Measurements from ENCODE around the gene CBY1. TPM values are rescaled to one million over a fixed set of nuclear protein-coding genes. Genes with fewer than 3 reads are reported as not detected.
A peak's percentile ranks its signal among the peaks of the same experiment; 100 is the strongest.

Gene CBY1
- total RNA-seq, 1 donor from 2014 or later = 18.4 TPM

- peak; percentile 73 for ATAC-seq
These were observed 44.6 kb downstream of the CBY1 start, which contains the start of gene JOSD1 for GRCh38 chr22:38700789-38701628. TSS of gene JOSD1 (minus strand) at chr22:38700943. CDS start at chr22:38699987, 956 bp downstream.

DNA sequence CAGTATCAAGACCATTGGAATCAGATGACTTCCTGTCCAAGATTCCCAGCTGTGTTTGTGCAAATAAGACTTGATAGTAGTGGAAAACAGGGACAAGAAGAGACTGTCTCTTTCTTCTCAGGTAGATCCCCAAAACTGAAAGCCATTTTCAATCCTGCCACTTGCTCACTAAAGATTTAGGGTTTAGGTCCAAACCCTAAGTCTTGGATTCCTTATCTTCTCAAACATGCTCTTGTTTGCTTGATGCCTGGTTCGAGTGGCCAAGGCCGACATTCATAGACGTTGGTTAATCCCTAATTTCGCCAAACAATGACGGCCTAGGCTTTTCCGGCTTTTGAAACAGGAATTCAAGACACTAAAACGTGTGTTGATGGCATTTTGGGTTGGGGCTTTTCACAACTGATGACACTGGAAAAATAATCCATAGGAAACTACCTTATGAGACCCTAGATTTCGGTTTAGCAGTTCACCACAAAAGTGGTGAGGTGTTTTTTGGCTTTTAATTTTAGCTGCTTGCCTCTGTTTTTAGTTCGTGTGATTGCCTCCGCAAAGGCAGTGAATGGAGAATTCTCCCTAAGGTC is 48.3 kb downstream of the CBY1 start:
- ATAC-seq = no peak

DNA sequence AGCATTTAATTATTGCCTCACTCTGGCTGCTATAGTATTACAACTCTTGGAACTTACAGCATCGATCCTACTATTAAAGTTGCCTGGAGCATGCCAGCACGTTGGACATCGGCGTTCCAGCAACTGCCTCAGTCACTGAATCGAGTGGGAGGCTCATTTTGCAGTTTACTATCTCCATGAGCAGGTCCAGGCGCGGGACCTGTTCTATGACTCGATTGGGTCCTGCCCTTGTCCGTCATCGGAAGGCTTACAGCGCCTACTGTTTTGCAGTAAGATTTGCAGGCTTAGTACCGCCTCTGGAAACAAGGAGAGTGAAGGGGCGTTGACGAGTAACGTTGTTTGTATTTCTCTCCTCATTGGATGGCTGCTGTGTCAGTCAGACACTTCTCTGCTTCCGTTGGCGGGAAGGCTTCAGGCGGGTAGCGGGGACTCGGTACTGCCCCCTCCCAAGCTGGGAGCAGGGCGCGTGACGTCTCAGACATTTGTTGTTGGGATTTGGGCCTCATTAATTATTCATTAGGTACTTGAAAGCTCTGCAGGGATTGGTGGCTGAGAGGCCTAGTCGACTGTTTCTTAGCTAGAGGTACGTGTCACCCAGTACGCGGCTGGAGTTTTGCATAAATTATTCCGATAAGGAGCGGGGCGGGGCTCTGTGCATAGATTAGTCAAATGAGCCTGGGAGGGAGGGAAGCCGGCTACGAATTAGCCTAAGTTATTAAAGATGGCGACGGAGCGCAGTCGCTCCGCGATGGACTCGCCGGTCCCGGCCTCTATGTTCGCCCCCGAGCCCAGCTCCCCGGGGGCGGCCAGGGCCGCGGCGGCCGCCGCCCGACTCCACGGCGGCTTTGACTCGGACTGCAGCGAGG is 49.0 kb downstream of the CBY1 start, which contains the start of gene GTPBP1:
Gene GTPBP1 (plus strand): TSS at position 710 of the 866 bp plus-strand sequence. CDS start 12 bp downstream, at position 722.
- ATAC-seq = peak; percentile 88

GRCh38 chr22:38706101-38706900 is 49.9 kb downstream of the CBY1 start:
- ATAC-seq = peak; percentile 3

GRCh38 chr22:38706901-38707195 is 50.4 kb downstream of the CBY1 start:
- ATAC-seq = no peak

DNA sequence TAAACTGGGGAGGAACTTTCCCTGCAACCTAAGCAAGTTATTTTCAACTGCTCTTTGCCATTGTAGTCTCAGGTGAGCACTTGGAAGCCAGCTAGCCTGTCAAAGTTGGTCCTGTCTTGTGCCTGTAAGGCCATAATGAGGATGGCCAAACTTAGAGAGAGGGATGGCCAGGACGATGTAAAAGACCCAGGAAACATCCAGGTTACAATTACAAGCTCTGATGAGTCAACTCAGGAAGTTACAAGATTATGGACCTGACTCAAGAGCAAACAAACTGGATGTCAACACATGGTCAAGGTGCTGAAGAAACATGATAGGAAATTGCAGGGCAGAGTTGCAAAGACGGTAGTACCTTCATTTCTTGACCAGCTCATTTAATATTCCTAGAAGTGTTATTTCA is 50.9 kb downstream of the CBY1 start:
- ATAC-seq = no peak

- ATAC-seq = no peak
These were observed 51.5 kb downstream of the CBY1 start for GRCh38 chr22:38707984-38708383.

DNA sequence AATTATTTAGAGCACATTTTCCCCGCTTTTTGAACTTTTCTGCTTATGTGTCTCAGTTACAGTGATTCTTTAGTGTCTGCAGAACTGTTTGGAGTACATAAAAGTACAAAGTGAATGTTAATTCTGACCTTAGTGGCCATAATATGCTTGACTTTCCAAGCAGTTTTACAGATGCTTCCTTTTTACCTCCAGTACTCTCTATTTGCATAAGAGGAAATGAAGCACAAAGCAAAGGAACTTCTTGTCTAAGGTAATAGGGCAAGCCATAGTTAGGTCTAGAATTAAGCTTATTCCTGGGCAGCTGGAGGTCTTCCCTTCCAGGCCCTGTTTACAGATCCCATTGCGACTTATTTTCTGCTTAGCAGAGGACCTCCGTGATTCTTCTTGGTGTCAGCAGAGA is 52.9 kb downstream of the CBY1 start:
- ATAC-seq = no peak

DNA sequence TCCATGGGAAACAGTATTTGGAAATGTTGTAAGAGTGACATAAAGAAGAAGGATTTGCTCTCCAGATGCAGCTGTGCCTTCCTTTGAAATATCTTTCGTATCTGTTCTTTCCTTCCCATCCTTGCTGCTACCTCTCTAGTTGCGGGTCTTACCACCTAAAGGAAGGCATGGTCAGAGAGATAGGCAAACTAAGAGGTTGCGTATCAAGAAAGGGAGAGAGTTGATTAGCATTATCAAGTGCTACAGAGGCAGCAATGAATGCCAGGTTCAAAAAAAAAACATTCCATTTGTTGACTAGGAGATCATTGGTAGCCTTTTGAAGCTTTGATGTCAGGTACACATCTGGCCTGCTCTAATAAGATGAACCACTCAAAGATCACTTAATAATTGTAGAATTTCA is 53.9 kb downstream of the CBY1 start:
- ATAC-seq = no peak

DNA sequence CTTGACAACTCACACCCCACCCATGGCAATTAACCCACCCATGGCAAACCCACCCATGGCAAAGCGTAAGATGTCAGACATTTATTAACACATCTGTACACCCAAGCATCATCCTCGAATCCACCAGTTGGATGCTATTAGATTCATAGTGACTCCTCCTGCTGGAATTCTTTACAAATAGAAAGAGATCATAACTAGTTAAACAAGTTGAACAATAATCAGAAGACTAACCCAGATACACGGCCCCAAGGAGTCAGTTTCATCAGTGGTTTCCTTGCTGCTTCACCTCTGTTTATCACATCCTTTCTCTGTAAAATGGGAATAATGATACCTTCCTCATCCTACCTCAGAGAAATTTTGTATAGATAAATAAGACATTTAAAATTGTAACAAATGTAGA is 54.4 kb downstream of the CBY1 start:
- ATAC-seq = peak; percentile 39

DNA sequence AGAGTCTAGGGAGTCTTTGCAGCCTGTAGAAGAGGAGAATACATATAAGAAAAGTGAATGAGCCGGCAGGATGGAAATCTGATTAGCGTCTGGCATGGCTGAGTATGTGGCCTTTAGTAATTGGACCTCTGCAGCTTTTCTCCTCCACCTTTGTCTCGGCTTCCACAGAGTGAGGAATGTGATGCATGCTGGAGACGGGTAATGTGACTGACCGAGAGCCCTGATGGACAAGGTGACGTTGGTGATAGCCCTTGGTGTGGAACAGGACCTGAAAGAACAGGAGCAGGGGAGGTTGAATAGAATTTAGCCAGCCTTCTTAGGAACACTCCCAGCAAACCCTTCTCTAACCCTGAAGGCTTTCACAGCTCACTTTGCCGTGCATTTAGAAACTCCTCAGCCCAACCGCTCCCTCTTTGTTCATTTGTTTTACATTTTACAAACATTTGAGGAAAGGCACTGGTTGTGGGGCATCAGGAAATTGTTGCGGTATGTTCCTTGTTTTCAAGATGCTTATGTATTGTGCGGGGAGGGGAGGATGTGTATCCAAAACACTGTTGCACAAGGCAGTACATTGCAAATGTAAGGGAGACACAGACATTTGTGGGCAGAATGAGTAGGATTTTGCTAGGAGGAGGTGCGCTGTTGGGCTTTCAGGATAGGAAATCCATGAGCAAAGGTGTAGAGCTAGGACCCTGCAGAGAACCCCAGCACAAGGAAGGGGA is 56.2 kb downstream of the CBY1 start:
- ATAC-seq = no peak

DNA sequence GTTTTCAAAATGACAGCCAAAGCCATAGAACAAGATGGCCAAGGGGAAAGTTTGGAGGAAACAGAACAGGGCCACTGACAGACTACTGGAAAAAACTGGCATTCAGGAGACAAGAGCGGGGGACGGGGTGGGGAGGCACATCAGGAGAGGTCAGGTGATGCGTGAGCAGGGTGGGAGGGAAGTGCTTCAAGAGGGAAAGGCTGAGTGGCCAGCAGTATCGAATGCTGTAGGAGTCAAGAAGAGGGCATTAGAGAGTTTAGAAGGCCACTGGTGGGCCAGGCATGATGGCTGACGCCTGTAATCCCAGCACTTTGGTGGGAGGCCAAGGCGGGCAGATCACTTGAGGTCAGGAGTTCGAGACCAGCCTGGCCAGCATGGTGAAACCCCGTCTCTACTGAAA is 57.5 kb downstream of the CBY1 start:
- ATAC-seq = no peak

GRCh38 chr22:38715176-38715764 is 58.8 kb downstream of the CBY1 start:
- ATAC-seq = no peak

DNA sequence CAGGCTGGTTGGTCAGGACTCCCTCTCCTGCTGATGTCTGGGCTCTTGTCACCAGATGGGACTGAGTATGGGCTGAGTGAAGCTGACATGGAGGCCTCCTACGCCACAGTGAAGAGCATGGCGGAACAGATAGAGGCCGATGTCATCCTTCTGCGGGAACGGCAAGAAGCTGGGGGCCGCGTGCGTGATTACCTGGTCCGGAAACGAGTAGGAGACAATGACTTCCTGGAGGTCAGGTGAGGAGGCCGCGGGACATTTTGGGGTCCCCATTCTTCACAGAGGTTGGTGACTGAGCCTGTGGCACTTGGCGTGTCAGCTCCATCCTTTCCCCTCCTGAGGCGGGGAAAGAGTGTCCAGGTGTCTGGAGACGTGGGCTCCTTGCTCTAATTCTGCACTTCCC is 59.4 kb downstream of the CBY1 start:
- no peak for ATAC-seq

- ATAC-seq = no peak
These were observed 59.8 kb downstream of the CBY1 start for GRCh38 chr22:38716271-38716670.

- peak; percentile 19 for ATAC-seq
These were observed 60.4 kb downstream of the CBY1 start for GRCh38 chr22:38716826-38717225.

- ATAC-seq = no peak
These were observed 60.8 kb downstream of the CBY1 start for GRCh38 chr22:38717244-38717643.

DNA sequence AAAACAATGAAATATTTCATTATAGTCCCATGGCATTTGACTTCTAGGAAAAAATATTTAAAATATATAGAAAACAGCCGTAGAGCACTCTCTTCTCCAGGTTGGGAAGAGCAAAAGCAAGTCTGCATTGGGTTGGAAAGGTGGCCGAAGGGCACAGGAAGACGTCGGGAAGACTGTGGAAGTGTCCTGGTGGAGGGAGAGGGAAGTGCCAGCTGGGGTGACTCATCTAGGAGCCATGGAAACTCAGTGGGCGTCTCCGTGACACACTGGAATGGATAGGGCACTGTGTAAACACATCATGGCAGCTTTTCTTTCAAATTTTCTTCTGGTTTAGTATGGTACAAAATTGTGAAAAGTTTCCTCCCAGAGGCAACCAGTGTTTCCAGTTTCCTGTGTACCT is 62.0 kb downstream of the CBY1 start:
- peak; percentile 92 for ATAC-seq

- no peak for ATAC-seq
These were observed 62.8 kb downstream of the CBY1 start for GRCh38 chr22:38719196-38719595.

DNA sequence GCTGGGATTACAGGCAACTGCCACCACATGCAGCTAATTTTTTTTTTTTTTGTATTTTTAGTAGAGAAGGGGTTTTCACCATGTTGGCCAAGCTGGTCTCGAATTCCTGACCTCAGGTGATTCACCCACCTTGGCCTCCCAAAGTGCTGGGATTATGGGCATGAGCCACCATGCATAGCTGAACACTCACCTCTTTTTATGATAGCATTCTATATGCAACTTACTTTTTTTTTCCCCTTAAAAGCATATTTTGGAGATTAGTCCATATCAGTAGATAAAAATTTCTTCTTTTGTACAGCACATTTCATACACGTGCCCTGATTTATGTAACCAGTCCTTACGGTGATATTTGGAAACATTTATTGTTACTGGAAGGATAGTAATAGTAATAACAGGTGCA is 63.9 kb downstream of the CBY1 start:
- ATAC-seq = no peak

GRCh38 chr22:38721551-38721950 is 65.1 kb downstream of the CBY1 start:
- no peak for ATAC-seq
